Thoracic aorta (tissue), 2 donors: Measurements from ENCODE around the gene SSPN. TPM values are rescaled to one million over a fixed set of nuclear protein-coding genes. Genes with fewer than 3 reads are reported as not detected.

Experiments
- ATAC-seq: fragments of 150-250 bp; one replicate; pipeline ENCODE4 v1.8.0; 2017; ENCODE audit warnings: low read depth; ENCODE audit not compliant: insufficient number of reproducible peaks, low FRiP score
- DNase-seq: peaks from one replicate; pipeline ENCODE4 v3.0.0-alpha.2; 2020; ENCODE audit warnings: low spot score
- H3K27ac ChIP-seq, 2 donors: fragments of 200-600 bp; sonication (generic); 1 replicate in 1 of 2; 2 replicates in 1 of 2; pipeline ENCODE4 v1.5.1; 2016; ENCODE audit warnings: mild to moderate bottlenecking in 2 of 2, moderate library complexity in 2 of 2
- H3K27me3 ChIP-seq: fragments of 200-600 bp; sonication (generic); replicated peaks from 2 replicates; pipeline ENCODE4 v1.6.0; 2016; ENCODE audit warnings: mild to moderate bottlenecking; ENCODE audit not compliant: insufficient read depth
- H3K36me3 ChIP-seq: fragments of 200-600 bp; sonication (generic); one replicate; pipeline ENCODE4 v1.5.1; 2016
- H3K4me1 ChIP-seq, 2 donors: fragments of 200-600 bp; sonication (generic); 1 replicate in 1 of 2; 2 replicates in 1 of 2; pipeline versions ENCODE4 v1.5.1 to v1.6.0; 2016; ENCODE audit warnings: low read depth in 2 of 2, mild to moderate bottlenecking in 1 of 2; ENCODE audit not compliant: control insufficient read depth in 1 of 2
- H3K4me3 ChIP-seq: fragments of 200-600 bp; sonication (generic); 2 replicates; pipeline ENCODE4 v1.5.1; 2016; ENCODE audit warnings: mild to moderate bottlenecking
- H3K9me3 ChIP-seq: fragments of 200-600 bp; sonication (generic); 2 replicates; pipeline ENCODE4 v1.5.1; 2016
- total RNA-seq, 2 donors: library from RNA; depleted of rRNA; stranded (reverse); fragments of >200 nt; gene quantifications; one replicate each; pipeline versions ENCODE4 v1.1.0 to v1.2.3, GENCODE V29; 2016
- TF ChIP-seq, protein P1 (sequence below): fragments of 200-600 bp; sonication (generic); IDR thresholded peaks from one replicate; pipeline ENCODE4 v1.5.1; 2019; ENCODE audit warnings: antibody characterized with exemption

SSPN gene
- total RNA-seq, 2 donors from 2014 or later, result 36.7 to 50.9 TPM

DNA sequence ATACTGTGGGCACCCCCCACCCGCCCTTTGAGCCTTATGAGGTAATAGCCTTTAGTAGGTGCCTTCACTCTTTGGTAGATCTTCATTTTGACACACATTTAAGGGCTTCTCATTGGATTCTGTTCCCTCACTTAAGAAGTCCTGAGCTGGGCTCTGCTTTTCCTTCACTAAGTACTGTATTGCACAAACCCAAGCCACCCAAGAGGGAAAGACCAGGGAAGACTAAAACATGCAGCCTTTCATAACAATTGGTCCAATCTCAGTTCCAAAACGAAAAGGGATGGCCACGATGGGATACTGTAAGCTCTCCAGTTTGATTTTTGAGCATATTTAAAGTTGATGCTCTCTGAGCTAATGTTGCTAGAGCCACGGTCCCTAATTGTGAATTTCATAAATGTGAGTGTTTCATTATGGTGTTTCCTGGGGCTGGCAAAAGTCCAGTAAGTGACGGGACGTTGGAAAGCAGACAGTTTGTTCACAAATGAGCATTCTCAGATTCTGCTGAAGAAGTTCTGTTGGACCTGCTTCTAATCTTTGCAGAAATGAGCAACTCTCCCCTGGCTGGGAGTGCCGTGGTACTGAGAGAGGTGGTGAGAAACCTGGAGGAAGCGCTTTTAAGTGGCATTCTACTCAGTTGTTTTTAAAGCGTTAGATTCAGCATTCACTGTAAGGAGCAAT is 9.4 kb downstream of the SSPN start:
- H3K4me1 ChIP-seq, result peaks cover 5 to 33% of the 10 kb centered on the region in 2 donors
- H3K4me3 ChIP-seq, result peak overlapping the region; percentile 35
- DNase-seq, result peak; percentile 7
- H3K27me3 ChIP-seq, result no peaks in the 10 kb centered on the region
- TF ChIP-seq, protein P1, sequence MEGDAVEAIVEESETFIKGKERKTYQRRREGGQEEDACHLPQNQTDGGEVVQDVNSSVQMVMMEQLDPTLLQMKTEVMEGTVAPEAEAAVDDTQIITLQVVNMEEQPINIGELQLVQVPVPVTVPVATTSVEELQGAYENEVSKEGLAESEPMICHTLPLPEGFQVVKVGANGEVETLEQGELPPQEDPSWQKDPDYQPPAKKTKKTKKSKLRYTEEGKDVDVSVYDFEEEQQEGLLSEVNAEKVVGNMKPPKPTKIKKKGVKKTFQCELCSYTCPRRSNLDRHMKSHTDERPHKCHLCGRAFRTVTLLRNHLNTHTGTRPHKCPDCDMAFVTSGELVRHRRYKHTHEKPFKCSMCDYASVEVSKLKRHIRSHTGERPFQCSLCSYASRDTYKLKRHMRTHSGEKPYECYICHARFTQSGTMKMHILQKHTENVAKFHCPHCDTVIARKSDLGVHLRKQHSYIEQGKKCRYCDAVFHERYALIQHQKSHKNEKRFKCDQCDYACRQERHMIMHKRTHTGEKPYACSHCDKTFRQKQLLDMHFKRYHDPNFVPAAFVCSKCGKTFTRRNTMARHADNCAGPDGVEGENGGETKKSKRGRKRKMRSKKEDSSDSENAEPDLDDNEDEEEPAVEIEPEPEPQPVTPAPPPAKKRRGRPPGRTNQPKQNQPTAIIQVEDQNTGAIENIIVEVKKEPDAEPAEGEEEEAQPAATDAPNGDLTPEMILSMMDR, result no peak
- no peaks in the 10 kb centered on the region for H3K9me3 ChIP-seq
- no peaks in the 10 kb centered on the region for H3K36me3 ChIP-seq
- no peak overlapping the region for H3K27ac ChIP-seq
- no peak for ATAC-seq

DNA sequence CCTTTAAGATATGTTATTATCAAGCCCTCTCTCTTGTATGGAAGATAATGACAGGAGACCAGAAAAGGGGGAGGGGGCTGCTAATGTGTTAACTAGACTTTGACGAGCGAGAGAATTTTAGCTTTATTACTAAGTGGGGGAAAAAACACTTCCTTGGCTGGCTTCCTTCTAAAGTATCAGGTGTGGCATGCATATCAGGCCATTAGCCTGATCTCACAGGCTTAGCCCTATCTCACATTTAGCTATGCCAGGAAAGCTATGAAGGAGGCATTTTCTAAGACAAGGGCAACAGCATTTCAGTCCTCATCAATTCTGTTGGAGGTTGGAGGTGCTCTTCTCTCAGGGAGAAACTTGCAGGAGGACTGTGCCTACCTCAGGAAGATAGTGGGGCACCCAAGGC is 9.9 kb downstream of the SSPN start:
- no peaks in the 10 kb centered on the region for H3K27me3 ChIP-seq
- H3K27ac ChIP-seq, result no peak overlapping the region
- no peak for DNase-seq
- no peaks in the 10 kb centered on the region for H3K9me3 ChIP-seq
- no peak for ATAC-seq
- H3K36me3 ChIP-seq, result no peaks in the 10 kb centered on the region
- TF ChIP-seq, protein P1, result no peak
- peak overlapping the region; percentile 35 for H3K4me3 ChIP-seq
- H3K4me1 ChIP-seq, result peaks cover 0 to 30% of the 10 kb centered on the region in 2 donors

DNA sequence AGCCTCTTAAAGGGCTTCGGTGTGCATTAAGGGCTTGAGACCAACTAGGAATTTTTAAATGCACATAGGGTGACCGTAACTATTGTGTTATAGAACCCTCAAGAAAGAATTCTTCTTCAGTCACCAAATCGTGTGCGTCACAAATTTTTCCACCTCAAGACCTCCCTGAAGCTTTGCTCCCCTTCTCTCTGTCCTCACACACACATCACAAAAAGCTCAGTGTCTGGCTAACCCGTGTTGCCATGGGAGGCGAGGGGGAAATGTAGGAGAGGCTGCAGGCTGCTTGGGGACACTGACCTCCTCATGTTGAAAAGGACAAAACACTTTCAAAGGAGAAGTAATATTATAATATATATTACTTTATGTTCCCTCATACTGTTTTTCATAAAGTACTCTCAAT is 10.6 kb downstream of the SSPN start:
- no peak for ATAC-seq
- H3K27ac ChIP-seq, result no peak overlapping the region
- no peaks in the 10 kb centered on the region for H3K27me3 ChIP-seq
- peaks cover 0 to 30% of the 10 kb centered on the region in 2 donors for H3K4me1 ChIP-seq
- no peak overlapping the region for H3K4me3 ChIP-seq
- no peaks in the 10 kb centered on the region for H3K36me3 ChIP-seq
- no peaks in the 10 kb centered on the region for H3K9me3 ChIP-seq
- DNase-seq, result no peak
- TF ChIP-seq, protein P1, result no peak

DNA sequence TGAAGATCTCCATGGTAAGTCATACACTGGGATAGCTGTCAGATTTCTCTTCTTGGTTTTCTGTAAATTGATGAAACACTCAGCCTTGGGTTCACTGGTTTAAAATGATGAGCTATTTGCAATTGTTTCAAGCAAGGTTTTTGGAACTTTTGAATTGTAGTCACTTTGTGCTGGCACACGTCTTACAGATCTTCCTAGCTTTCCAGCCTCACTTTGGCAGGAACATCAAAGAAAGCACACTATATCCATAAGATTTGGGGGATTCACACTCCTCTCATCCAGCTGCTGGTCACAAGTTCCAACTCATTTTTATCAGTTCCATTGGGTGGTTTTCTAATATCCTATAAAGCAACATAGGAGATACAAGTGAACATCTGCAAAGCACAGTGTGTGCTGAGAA is 16.0 kb downstream of the SSPN start:
- Histone ChIP-seq H3K36me3 (no peaks in the 10 kb centered on the region), H3K4me3 (no peak overlapping the region), H3K27me3 (no peaks in the 10 kb centered on the region), H3K9me3 (no peaks in the 10 kb centered on the region), H3K27ac (no peak overlapping the region), H3K4me1 (peaks cover 0 to 18% of the 10 kb centered on the region in 2 donors)
- DNase-seq, result no peak
- ATAC-seq, result no peak
- TF ChIP-seq, protein P1, result no peak

DNA sequence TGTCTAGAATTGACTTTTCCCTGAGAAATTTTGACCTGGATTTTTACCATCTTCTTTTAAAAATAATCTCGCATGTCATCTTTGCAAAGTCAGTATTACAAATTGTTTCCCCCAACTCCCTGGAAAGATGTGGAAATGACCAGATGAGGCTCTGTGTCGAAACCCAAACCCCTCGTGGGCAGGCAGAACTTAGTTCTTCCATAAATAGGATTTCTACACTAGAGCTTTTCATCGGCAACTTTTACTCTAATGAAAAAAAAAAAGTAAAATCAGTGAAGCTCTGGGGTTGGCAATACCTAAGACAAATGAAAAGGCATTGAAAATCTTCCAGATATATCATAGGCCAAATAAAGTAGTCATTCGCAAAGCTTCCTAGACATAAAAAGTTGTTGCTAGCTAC is 17.0 kb downstream of the SSPN start:
- no peaks in the 10 kb centered on the region for H3K9me3 ChIP-seq
- H3K4me3 ChIP-seq, result no peak overlapping the region
- DNase-seq (no peak), ATAC-seq (no peak)
- H3K4me1 ChIP-seq, result peaks cover 0 to 18% of the 10 kb centered on the region in 2 donors
- no peaks in the 10 kb centered on the region for H3K27me3 ChIP-seq
- H3K27ac ChIP-seq, result no peak overlapping the region
- TF ChIP-seq, protein P1, result no peak
- H3K36me3 ChIP-seq, result no peaks in the 10 kb centered on the region
